ENCODE data around the gene WEE2. TPM values are rescaled to one million over a fixed set of nuclear protein-coding genes. Genes with fewer than 3 reads are reported as not detected.
A peak's percentile ranks its signal among the peaks of the same experiment; 100 is the strongest.

WEE2 gene
- total and polyA plus RNA-seq, 9 of the 15 experiments (the other 6 are each of a cell fraction or from before 2014, with no cell fraction given) = not detected

- TF ChIP-seq, protein P1, sequence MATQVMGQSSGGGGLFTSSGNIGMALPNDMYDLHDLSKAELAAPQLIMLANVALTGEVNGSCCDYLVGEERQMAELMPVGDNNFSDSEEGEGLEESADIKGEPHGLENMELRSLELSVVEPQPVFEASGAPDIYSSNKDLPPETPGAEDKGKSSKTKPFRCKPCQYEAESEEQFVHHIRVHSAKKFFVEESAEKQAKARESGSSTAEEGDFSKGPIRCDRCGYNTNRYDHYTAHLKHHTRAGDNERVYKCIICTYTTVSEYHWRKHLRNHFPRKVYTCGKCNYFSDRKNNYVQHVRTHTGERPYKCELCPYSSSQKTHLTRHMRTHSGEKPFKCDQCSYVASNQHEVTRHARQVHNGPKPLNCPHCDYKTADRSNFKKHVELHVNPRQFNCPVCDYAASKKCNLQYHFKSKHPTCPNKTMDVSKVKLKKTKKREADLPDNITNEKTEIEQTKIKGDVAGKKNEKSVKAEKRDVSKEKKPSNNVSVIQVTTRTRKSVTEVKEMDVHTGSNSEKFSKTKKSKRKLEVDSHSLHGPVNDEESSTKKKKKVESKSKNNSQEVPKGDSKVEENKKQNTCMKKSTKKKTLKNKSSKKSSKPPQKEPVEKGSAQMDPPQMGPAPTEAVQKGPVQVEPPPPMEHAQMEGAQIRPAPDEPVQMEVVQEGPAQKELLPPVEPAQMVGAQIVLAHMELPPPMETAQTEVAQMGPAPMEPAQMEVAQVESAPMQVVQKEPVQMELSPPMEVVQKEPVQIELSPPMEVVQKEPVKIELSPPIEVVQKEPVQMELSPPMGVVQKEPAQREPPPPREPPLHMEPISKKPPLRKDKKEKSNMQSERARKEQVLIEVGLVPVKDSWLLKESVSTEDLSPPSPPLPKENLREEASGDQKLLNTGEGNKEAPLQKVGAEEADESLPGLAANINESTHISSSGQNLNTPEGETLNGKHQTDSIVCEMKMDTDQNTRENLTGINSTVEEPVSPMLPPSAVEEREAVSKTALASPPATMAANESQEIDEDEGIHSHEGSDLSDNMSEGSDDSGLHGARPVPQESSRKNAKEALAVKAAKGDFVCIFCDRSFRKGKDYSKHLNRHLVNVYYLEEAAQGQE (IDR thresholded peaks at IDR 0.05; ENCODE audit: borderline replicate concordance) = no peak
- TF ChIP-seq, protein P1 (CRISPR knock-in tag; IDR thresholded peaks at IDR 0.05; ENCODE audit: low read depth) = no peak
- TF ChIP-seq E2F1 (CRISPR knock-in tag; IDR thresholded peaks at IDR 0.05) (no peak), KDM5B (IDR thresholded peaks at IDR 0.05; ENCODE audit: insufficient replicate concordance, low read depth, low read length) (peak; percentile 61), ZKSCAN1 (IDR thresholded peaks at IDR 0.05; ENCODE audit: low read depth, low read length) (no peak), PHF21A (IDR thresholded peaks at IDR 0.05; ENCODE audit: borderline replicate concordance, low read depth) (no peak), GTF2F1 (IDR thresholded peaks at IDR 0.05; ENCODE audit: low read depth, low read length) (no peak)
- TF ChIP-seq, protein P2, sequence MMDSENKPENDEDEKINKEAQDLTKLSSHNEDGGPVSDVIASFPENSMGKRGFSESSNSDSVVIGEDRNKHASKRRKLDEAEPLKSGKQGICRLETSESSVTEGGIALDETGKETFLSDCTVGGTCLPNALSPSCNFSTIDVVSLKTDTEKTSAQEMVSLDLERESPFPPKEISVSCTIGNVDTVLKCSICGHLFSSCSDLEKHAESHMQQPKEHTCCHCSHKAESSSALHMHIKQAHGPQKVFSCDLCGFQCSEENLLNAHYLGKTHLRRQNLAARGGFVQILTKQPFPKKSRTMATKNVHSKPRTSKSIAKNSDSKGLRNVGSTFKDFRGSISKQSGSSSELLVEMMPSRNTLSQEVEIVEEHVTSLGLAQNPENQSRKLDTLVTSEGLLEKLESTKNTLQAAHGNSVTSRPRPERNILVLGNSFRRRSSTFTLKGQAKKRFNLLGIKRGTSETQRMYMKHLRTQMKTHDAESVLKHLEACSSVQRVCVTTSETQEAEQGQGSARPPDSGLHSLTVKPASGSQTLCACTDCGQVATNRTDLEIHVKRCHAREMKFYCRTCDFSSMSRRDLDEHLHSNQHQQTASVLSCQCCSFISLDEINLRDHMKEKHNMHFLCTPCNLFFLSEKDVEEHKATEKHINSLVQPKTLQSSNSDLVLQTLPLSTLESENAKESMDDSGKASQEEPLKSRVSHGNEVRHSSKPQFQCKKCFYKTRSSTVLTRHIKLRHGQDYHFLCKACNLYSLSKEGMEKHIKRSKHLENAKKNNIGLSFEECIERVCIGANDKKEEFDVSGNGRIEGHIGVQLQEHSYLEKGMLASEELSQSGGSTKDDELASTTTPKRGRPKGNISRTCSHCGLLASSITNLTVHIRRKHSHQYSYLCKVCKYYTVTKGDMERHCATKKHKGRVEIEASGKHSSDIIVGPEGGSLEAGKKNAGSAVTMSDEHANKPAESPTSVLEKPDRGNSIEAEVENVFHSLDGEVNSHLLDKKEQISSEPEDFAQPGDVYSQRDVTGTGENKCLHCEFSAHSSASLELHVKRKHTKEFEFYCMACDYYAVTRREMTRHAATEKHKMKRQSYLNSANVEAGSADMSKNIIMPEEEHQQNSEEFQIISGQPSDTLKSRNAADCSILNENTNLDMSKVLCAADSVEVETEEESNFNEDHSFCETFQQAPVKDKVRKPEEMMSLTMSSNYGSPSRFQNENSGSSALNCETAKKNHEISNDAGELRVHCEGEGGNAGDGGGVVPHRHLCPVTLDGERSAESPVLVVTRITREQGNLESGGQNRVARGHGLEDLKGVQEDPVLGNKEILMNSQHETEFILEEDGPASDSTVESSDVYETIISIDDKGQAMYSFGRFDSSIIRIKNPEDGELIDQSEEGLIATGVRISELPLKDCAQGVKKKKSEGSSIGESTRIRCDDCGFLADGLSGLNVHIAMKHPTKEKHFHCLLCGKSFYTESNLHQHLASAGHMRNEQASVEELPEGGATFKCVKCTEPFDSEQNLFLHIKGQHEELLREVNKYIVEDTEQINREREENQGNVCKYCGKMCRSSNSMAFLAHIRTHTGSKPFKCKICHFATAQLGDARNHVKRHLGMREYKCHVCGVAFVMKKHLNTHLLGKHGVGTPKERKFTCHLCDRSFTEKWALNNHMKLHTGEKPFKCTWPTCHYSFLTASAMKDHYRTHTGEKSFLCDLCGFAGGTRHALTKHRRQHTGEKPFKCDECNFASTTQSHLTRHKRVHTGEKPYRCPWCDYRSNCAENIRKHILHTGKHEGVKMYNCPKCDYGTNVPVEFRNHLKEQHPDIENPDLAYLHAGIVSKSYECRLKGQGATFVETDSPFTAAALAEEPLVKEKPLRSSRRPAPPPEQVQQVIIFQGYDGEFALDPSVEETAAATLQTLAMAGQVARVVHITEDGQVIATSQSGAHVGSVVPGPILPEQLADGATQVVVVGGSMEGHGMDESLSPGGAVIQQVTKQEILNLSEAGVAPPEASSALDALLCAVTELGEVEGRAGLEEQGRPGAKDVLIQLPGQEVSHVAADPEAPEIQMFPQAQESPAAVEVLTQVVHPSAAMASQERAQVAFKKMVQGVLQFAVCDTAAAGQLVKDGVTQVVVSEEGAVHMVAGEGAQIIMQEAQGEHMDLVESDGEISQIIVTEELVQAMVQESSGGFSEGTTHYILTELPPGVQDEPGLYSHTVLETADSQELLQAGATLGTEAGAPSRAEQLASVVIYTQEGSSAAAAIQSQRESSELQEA (IDR thresholded peaks at IDR 0.05; ENCODE audit: low read depth) = peak; percentile 31; the same call in 1 of the 2 replicates
Observed at GRCh38 chr7:141737118-141737835, 29.1 kb downstream of the WEE2 start (continued).

All from K562 (cell line).